ENCODE measurements around the gene AK6. TPM values are rescaled to one million over a fixed set of nuclear protein-coding genes. Genes with fewer than 3 reads are reported as not detected.
A peak's percentile ranks its signal among the peaks of the same experiment; 100 is the strongest.
"Not testable (repeated sequence)": the region's sequence is repeated elsewhere in the genome, so short reads cannot be mapped to it uniquely, and the experiment has no call there.

The AK6 gene
- 100 to 1,000 TPM; 114 to 123 TPM for total RNA-seq

- Mint-ChIP-seq H3K9me3 (no peaks in the 10 kb centered on the region), H3K27ac (peak within 1 kb of the TSS; percentile 98), H3K27me3 (no peaks in the 10 kb centered on the region), H3K4me3 (peak within 1 kb of the TSS; percentile 97), H3K4me1 (peaks cover 28% of the 10 kb centered on the region), H3K36me3 (peaks cover 30% of the 10 kb centered on the region)
- DNase-seq: peak; percentile 92
These were observed at the start of gene AK6, which contains the start of the genes RAD17 and TAF9 for GRCh38 chr5:69369340-69370121. TSS of gene AK6 (minus strand) at chr5:69369520. CDS start at chr5:69369490, 30 bp downstream. TSS of gene RAD17 (plus strand) at chr5:69369818. CDS start at chr5:69372209, 2,391 bp downstream. TSS of gene TAF9 (minus strand) at chr5:69369520. CDS start at chr5:69365737, 3,783 bp downstream.

GRCh38 chr5:69418554-69418953 is 49.2 kb upstream of the AK6 start:
- H3K36me3 Mint-ChIP-seq: peaks cover 14% of the 10 kb centered on the region
- DNase-seq: no peak
- H3K27ac Mint-ChIP-seq: no peak overlapping the region
- H3K4me3 Mint-ChIP-seq: no peak overlapping the region
- H3K27me3 Mint-ChIP-seq: no peaks in the 10 kb centered on the region
- H3K9me3 Mint-ChIP-seq: no peaks in the 10 kb centered on the region
- peaks cover 2% of the 10 kb centered on the region for H3K4me1 Mint-ChIP-seq

GRCh38 chr5:69416699-69417098 is 47.4 kb upstream of the AK6 start:
- peaks cover 2% of the 10 kb centered on the region for H3K4me1 Mint-ChIP-seq
- H3K27ac Mint-ChIP-seq: no peak overlapping the region
- H3K9me3 Mint-ChIP-seq: no peaks in the 10 kb centered on the region
- H3K27me3 Mint-ChIP-seq: no peaks in the 10 kb centered on the region
- peaks cover 14% of the 10 kb centered on the region for H3K36me3 Mint-ChIP-seq
- no peak for DNase-seq
- no peak overlapping the region for H3K4me3 Mint-ChIP-seq

GRCh38 chr5:69416180-69416579 is 46.9 kb upstream of the AK6 start:
- Mint-ChIP-seq H3K27ac (no peak overlapping the region), H3K9me3 (no peaks in the 10 kb centered on the region), H3K27me3 (no peaks in the 10 kb centered on the region)

GRCh38 chr5:69415584-69415958 is 46.3 kb upstream of the AK6 start:
- no peaks in the 10 kb centered on the region for H3K27me3 Mint-ChIP-seq
- peaks cover 2% of the 10 kb centered on the region for H3K4me1 Mint-ChIP-seq
- no peak overlapping the region for H3K27ac Mint-ChIP-seq
- H3K4me3 Mint-ChIP-seq: peak overlapping the region; percentile 53
- no peak for DNase-seq
- no peaks in the 10 kb centered on the region for H3K9me3 Mint-ChIP-seq
- peaks cover 19% of the 10 kb centered on the region for H3K36me3 Mint-ChIP-seq

More at GRCh38 chr5:69416180-69416579, 46.9 kb upstream of the AK6 start:
- Mint-ChIP-seq H3K36me3 (peaks cover 19% of the 10 kb centered on the region), H3K4me3 (no peak overlapping the region), H3K4me1 (peaks cover 2% of the 10 kb centered on the region)
- DNase-seq: no peak

- Mint-ChIP-seq H3K27me3 (no peaks in the 10 kb centered on the region), H3K4me3 (peak within 1 kb of the TSS; percentile 55), H3K9me3 (no peaks in the 10 kb centered on the region), H3K36me3 (peaks cover 19% of the 10 kb centered on the region), H3K4me1 (peaks cover 2% of the 10 kb centered on the region), H3K27ac (no peak within 1 kb of the TSS)
- DNase-seq: peak; percentile 31
These were observed 45.7 kb upstream of the AK6 start, which contains the start of gene MARVELD2 for GRCh38 chr5:69414885-69415583. TSS of gene MARVELD2 (plus strand) at chr5:69415116. CDS start at chr5:69419386, 4,270 bp downstream.

GRCh38 chr5:69404659-69405330 is 35.5 kb upstream of the AK6 start:
- Mint-ChIP-seq H3K4me1 (no peaks in the 10 kb centered on the region), H3K4me3 (no peak overlapping the region), H3K36me3 (peaks cover 46% of the 10 kb centered on the region), H3K27me3 (no peaks in the 10 kb centered on the region), H3K27ac (no peak overlapping the region), H3K9me3 (no peaks in the 10 kb centered on the region)
- DNase-seq: no peak

- peaks cover 3% of the 10 kb centered on the region for H3K36me3 Mint-ChIP-seq
- H3K4me1 Mint-ChIP-seq: no peaks in the 10 kb centered on the region
- no peak overlapping the region for H3K4me3 Mint-ChIP-seq
- H3K9me3 Mint-ChIP-seq: no peaks in the 10 kb centered on the region
- no peaks in the 10 kb centered on the region for H3K27me3 Mint-ChIP-seq
- no peak overlapping the region for H3K27ac Mint-ChIP-seq
- no peak for DNase-seq
These were observed 9.1 kb upstream of the AK6 start for GRCh38 chr5:69378376-69378775.

GRCh38 chr5:69374911-69375446 is 5.7 kb upstream of the AK6 start:
- Mint-ChIP-seq H3K9me3 (no peaks in the 10 kb centered on the region), H3K4me3 (no peak overlapping the region), H3K36me3 (peaks cover 3% of the 10 kb centered on the region), H3K27ac (no peak overlapping the region), H3K4me1 (peaks cover 4% of the 10 kb centered on the region), H3K27me3 (no peaks in the 10 kb centered on the region)
- DNase-seq: no peak

- no peaks in the 10 kb centered on the region for H3K9me3 Mint-ChIP-seq
- H3K4me1 Mint-ChIP-seq: peaks cover 10% of the 10 kb centered on the region
- no peak for DNase-seq
- no peak overlapping the region for H3K27ac Mint-ChIP-seq
- peaks cover 14% of the 10 kb centered on the region for H3K36me3 Mint-ChIP-seq
- H3K4me3 Mint-ChIP-seq: no peak overlapping the region
- no peaks in the 10 kb centered on the region for H3K27me3 Mint-ChIP-seq
These were observed 3.1 kb upstream of the AK6 start for GRCh38 chr5:69372394-69372793.

- H3K4me3 Mint-ChIP-seq: peak overlapping the region; percentile 97
- peak; percentile 7 for DNase-seq
- H3K27ac Mint-ChIP-seq: peak overlapping the region; percentile 93
- H3K36me3 Mint-ChIP-seq: peaks cover 22% of the 10 kb centered on the region
- H3K4me1 Mint-ChIP-seq: peaks cover 23% of the 10 kb centered on the region
- H3K9me3 Mint-ChIP-seq, H3K27me3 Mint-ChIP-seq: not testable (repeated sequence)
These were observed 1.0 kb upstream of the AK6 start for GRCh38 chr5:69370335-69370734.

GRCh38 chr5:69368458-69369339 is 621 bp downstream of the AK6 start:
- Mint-ChIP-seq H3K9me3 (no peaks in the 10 kb centered on the region), H3K4me1 (peaks cover 28% of the 10 kb centered on the region), H3K4me3 (peak overlapping the region; percentile 97), H3K27me3 (no peaks in the 10 kb centered on the region), H3K27ac (peak overlapping the region; percentile 98), H3K36me3 (peaks cover 30% of the 10 kb centered on the region)
- DNase-seq: peak; percentile 20

GRCh38 chr5:69367697-69368279 is 1.5 kb downstream of the AK6 start:
- H3K27me3 Mint-ChIP-seq: no peaks in the 10 kb centered on the region
- peaks cover 37% of the 10 kb centered on the region for H3K36me3 Mint-ChIP-seq
- peak overlapping the region; percentile 97 for H3K4me3 Mint-ChIP-seq
- peaks cover 28% of the 10 kb centered on the region for H3K4me1 Mint-ChIP-seq
- no peak for DNase-seq
- H3K9me3 Mint-ChIP-seq: no peaks in the 10 kb centered on the region
- H3K27ac Mint-ChIP-seq: peak overlapping the region; percentile 98

- Mint-ChIP-seq H3K27me3 (no peaks in the 10 kb centered on the region), H3K9me3 (no peaks in the 10 kb centered on the region), H3K4me3 (no peak overlapping the region), H3K36me3 (peaks cover 42% of the 10 kb centered on the region), H3K4me1 (peaks cover 31% of the 10 kb centered on the region), H3K27ac (peak overlapping the region; percentile 59)
- no peak for DNase-seq
These were observed 4.5 kb downstream of the AK6 start for GRCh38 chr5:69364850-69365249.

All from activated naive CD8-positive, alpha-beta T cell treated with anti-CD3 and anti-CD28 coated beads for 36 hours (primary cell).